HEK293 (cell line): ENCODE results near the gene NHEJ1.

Source experiments
- CTCF ChIA-PET: fragments of 350-600 bp; formaldehyde crosslinking; extraction: SDS; loops from one replicate; lab custom pipeline; 2021; ENCODE audit warnings: antibody characterized with exemption; lab: Yijun Ruan, JAX
- POLR2A ChIA-PET: fragments of 300-600 bp; formaldehyde crosslinking; extraction: SDS; loops from one replicate; lab custom pipeline; 2020; ENCODE audit warnings: antibody characterized with exemption, inconsistent platforms; lab: Yijun Ruan, JAX
- H3K27ac ChIP-seq: fragments of 200-500 bp; sonication (Bioruptor generic); 2 replicates; pipeline ENCODE4 v1.5.1; 2014; ENCODE audit warnings: low read depth, low read length, control low read depth, inconsistent platforms; ENCODE audit errors: extremely low read depth
- H3K36me3 ChIP-seq, 2 experiments: fragments of 200-500 bp in 1 of 2; sonication (Bioruptor generic) in 1 of 2; 1 replicate in 1 of 2; 2 replicates in 1 of 2; pipeline ENCODE4 v1.5.1; 2014 to 2017; ENCODE audit warnings: inconsistent platforms in 2 of 2, low read length in 2 of 2; ENCODE audit not compliant: control insufficient read depth in 2 of 2, insufficient read depth in 1 of 2
- H3K4me1 ChIP-seq: fragments of 200-500 bp; sonication (Bioruptor generic); 2 replicates; pipeline ENCODE4 v1.5.1; 2014; ENCODE audit warnings: mild to moderate bottlenecking, low read length, inconsistent platforms; ENCODE audit not compliant: control insufficient read depth, insufficient read depth
- H3K4me3 ChIP-seq: 2 replicates; pipeline ENCODE4 v1.5.1; 2011; ENCODE audit warnings: low read depth, mild to moderate bottlenecking, control low read depth, low read length, moderate library complexity
- H3K9me3 ChIP-seq: fragments of 200-500 bp; sonication (Bioruptor generic); 2 replicates; pipeline ENCODE4 v1.5.1; 2014; ENCODE audit warnings: low read depth, low read length, inconsistent platforms; ENCODE audit not compliant: control insufficient read depth, insufficient read depth
- ATF2 ChIP-seq: fragments of 450-650 bp; formaldehyde crosslinking; IDR thresholded peaks from 2 replicates; pipeline ENCODE4 v1.5.1; 2016; ENCODE audit warnings: missing biosample characterization, missing genetic modification characterization, low read depth
- EGR2 ChIP-seq: fragments of 450-650 bp; formaldehyde crosslinking; IDR thresholded peaks from 2 replicates; pipeline ENCODE4 v1.5.1; 2016; ENCODE audit warnings: low read depth, missing biosample characterization, missing genetic modification characterization
- PRDM10 ChIP-seq: fragments of 450-650 bp; formaldehyde crosslinking; IDR thresholded peaks from 2 replicates; pipeline ENCODE4 v1.5.1; 2016; ENCODE audit warnings: missing biosample characterization, missing genetic modification characterization
- REST ChIP-seq: fragments of 450-650 bp; formaldehyde crosslinking; IDR thresholded peaks from 2 replicates; pipeline ENCODE4 v1.5.1; 2016; ENCODE audit warnings: missing biosample characterization, missing genetic modification characterization
- WT1 ChIP-seq: fragments of 450-650 bp; formaldehyde crosslinking; IDR thresholded peaks from 2 replicates; pipeline ENCODE4 v1.5.1; 2016; ENCODE audit warnings: missing biosample characterization, missing genetic modification characterization
- ZBTB6 ChIP-seq: fragments of 450-650 bp; formaldehyde crosslinking; IDR thresholded peaks from 2 replicates; pipeline ENCODE4 v1.5.1; 2017; ENCODE audit warnings: missing biosample characterization, missing genetic modification characterization
- ZFHX2 ChIP-seq: fragments of 450-650 bp; formaldehyde crosslinking; conservative IDR thresholded peaks from 2 replicates; pipeline ENCODE4 v1.5.1; 2016; ENCODE audit warnings: missing biosample characterization, missing genetic modification characterization
- ZNF174 ChIP-seq: fragments of 450-650 bp; formaldehyde crosslinking; IDR thresholded peaks from 2 replicates; pipeline ENCODE4 v1.5.0; 2017; ENCODE audit warnings: missing biosample characterization, mild to moderate bottlenecking, missing genetic modification characterization
- ZNF184 ChIP-seq: fragments of 450-650 bp; IDR thresholded peaks from 2 replicates; pipeline ENCODE4 v1.5.1; 2018; ENCODE audit warnings: missing biosample characterization, mild to moderate bottlenecking, missing genetic modification characterization
- ZNF302 ChIP-seq: fragments of 450-650 bp; formaldehyde crosslinking; IDR thresholded peaks from 2 replicates; pipeline ENCODE4 v1.5.1; 2016; ENCODE audit warnings: missing biosample characterization, missing genetic modification characterization, low read depth
- ZNF391 ChIP-seq: fragments of 450-650 bp; formaldehyde crosslinking; IDR thresholded peaks from 2 replicates; pipeline ENCODE4 v1.5.1; 2016; ENCODE audit warnings: low read depth, missing biosample characterization, missing genetic modification characterization, borderline replicate concordance
- ZNF433 ChIP-seq: fragments of 450-650 bp; formaldehyde crosslinking; IDR thresholded peaks from 2 replicates; pipeline ENCODE4 v1.5.1; 2016; ENCODE audit warnings: missing biosample characterization, missing genetic modification characterization, low read depth
- ZNF555 ChIP-seq: fragments of 450-650 bp; formaldehyde crosslinking; conservative IDR thresholded peaks from 2 replicates; pipeline ENCODE4 v1.5.1; 2017; ENCODE audit warnings: missing biosample characterization, mild to moderate bottlenecking, missing genetic modification characterization, inconsistent platforms
- ZNF654 ChIP-seq: fragments of 450-650 bp; formaldehyde crosslinking; IDR thresholded peaks from 2 replicates; pipeline ENCODE4 v1.5.1; 2016; ENCODE audit warnings: low read depth, missing biosample characterization, missing genetic modification characterization
- ZNF658 ChIP-seq: fragments of 450-650 bp; formaldehyde crosslinking; IDR thresholded peaks from 2 replicates; pipeline ENCODE4; 2016; ENCODE audit warnings: missing biosample characterization, missing genetic modification characterization
- ZNF677 ChIP-seq: fragments of 450-650 bp; IDR thresholded peaks from 2 replicates; pipeline ENCODE4 v1.5.0; 2018; ENCODE audit warnings: missing biosample characterization, mild to moderate bottlenecking, missing genetic modification characterization, moderate library complexity
- ZNF843 ChIP-seq: fragments of 450-650 bp; formaldehyde crosslinking; IDR thresholded peaks from 2 replicates; pipeline ENCODE4 v1.5.1; 2016; ENCODE audit warnings: missing biosample characterization, missing genetic modification characterization

The NHEJ1 gene

GRCh38 chr2:219155054-219155644, 5.5 kb downstream of the NHEJ1 start:
- Histone ChIP-seq H3K36me3 (peaks cover 6 to 29% of the 10 kb centered on the region in 2 experiments), H3K9me3 (no peaks in the 10 kb centered on the region), H3K27ac (no peak overlapping the region), H3K4me1 (0 out of 2 replicates have a peak, but pooled peaks cover 2% of the 10 kb centered on the region), H3K4me3 (no peak overlapping the region)
- TF ChIP-seq EGR2, result no peak
- no peak for TF ChIP-seq ZNF555 (tag by site-specific recombination)
- no peak for TF ChIP-seq ZNF433 (tag by site-specific recombination)
- no peak for TF ChIP-seq ATF2
- TF ChIP-seq ZNF654, result peak; percentile 56
- peak; percentile 86 for TF ChIP-seq PRDM10 (tag by site-specific recombination)
- TF ChIP-seq ZBTB6 (tag by site-specific recombination), result no peak
- POLR2A ChIA-PET, result interaction anchor here (1.0 kb wide), 1 partner anchor 125 kb away, joined by 5 read pairs; no protein-coding TSS in a partner anchor
- CTCF ChIA-PET, result interaction anchor here (0.6 to 9.1 kb wide), 53 partner anchors 9 to 882 kb away, joined by 3 to 123 read pairs (median 5); partner anchors contain the start of genes CNPPD1 and IHH

GRCh38 chr2:219149667-219150066, 10.9 kb downstream of the NHEJ1 start:
- no peak for TF ChIP-seq REST (tag by site-specific recombination)
- no peak for TF ChIP-seq ZNF658
- no peak for TF ChIP-seq EGR2
- no peak for TF ChIP-seq ZNF677
- TF ChIP-seq ZNF843 (tag by site-specific recombination), result no peak
- no peak for TF ChIP-seq ZFHX2 (tag by site-specific recombination)
- no peak for TF ChIP-seq ZNF302 (tag by site-specific recombination)
- TF ChIP-seq ZNF391 (tag by site-specific recombination), result no peak
- TF ChIP-seq ZNF184 (tag by site-specific recombination), result no peak
- no peak for TF ChIP-seq WT1
- no peak for TF ChIP-seq ZNF174 (tag by site-specific recombination)
- Histone ChIP-seq H3K4me1 (peaks cover 6% of the 10 kb centered on the region; the same call in 1 of the 2 replicates), H3K4me3 (no peak overlapping the region), H3K9me3 (no peaks in the 10 kb centered on the region), H3K27ac (no peak overlapping the region), H3K36me3 (peaks cover 6 to 35% of the 10 kb centered on the region in 2 experiments; a peak in 2 of 3 replicates)
- CTCF ChIA-PET, result interaction anchor here (0.5 to 8.0 kb wide), 6 partner anchors 10 to 145 kb away, joined by 3 to 119 read pairs (median 6); no protein-coding TSS in a partner anchor
- POLR2A ChIA-PET, result no interaction called here
